ENCODE measurements around the gene ADAMTSL2. TPM values are rescaled to one million over a fixed set of nuclear protein-coding genes. Genes with fewer than 3 reads are reported as not detected.

The ADAMTSL2 gene
- total and polyA plus RNA-seq, 2 experiments from 2014 or later: 1.5 to 2.2 TPM

DNA sequence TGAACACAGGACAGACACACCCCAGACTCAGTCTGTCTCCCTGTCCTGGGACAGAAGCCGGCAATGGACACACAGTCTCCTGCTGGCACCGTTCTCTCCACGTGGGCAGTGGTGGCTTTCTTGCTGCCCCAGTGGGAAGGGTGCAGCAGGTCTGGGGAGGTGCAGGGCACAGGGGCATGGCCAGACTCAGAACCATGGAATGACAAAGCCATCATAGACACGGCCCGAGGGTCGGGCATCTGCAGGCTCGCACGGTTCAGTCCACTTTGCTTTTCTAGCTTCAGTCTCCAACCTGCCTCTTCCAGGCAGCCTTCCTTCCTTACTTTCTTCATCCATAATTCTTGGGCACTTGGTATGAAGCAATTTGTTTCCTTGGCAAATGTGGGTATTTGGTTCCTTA is 26.5 kb upstream of the ADAMTSL2 start:
- peaks cover 15% of the 10 kb centered on the region for H3K4me1 ChIP-seq (ENCODE audit: insufficient read depth)
- no peak overlapping the region for H3K4me3 ChIP-seq
- no peak overlapping the region for H3K4me2 ChIP-seq
- no peak overlapping the region for H2AFZ ChIP-seq
- no peaks in the 10 kb centered on the region for H4K20me1 ChIP-seq (ENCODE audit: insufficient read depth, poor library complexity, severe bottlenecking)
- WGBS (ENCODE audit: low lambda C conversion rate, missing lambda C conversion rate): 94% methylated on average over 8 of the region's 8 CpGs
- H3K36me3 ChIP-seq (replicated peaks; ENCODE audit: insufficient read depth, low read depth): no peaks in the 10 kb centered on the region
- H3K27me3 ChIP-seq: no peaks in the 10 kb centered on the region
- no peaks in the 10 kb centered on the region for H3K9me2 ChIP-seq (replicated peaks; ENCODE audit: insufficient read depth)
- H3K9me3 ChIP-seq (ENCODE audit: low read depth): no peaks in the 10 kb centered on the region
- TF ChIP-seq EZH2phosphoT487 (IDR thresholded peaks at IDR 0.05; ENCODE audit: low read depth, severe bottlenecking, unreplicated experiment): no peak
- TF ChIP-seq, protein P1, sequence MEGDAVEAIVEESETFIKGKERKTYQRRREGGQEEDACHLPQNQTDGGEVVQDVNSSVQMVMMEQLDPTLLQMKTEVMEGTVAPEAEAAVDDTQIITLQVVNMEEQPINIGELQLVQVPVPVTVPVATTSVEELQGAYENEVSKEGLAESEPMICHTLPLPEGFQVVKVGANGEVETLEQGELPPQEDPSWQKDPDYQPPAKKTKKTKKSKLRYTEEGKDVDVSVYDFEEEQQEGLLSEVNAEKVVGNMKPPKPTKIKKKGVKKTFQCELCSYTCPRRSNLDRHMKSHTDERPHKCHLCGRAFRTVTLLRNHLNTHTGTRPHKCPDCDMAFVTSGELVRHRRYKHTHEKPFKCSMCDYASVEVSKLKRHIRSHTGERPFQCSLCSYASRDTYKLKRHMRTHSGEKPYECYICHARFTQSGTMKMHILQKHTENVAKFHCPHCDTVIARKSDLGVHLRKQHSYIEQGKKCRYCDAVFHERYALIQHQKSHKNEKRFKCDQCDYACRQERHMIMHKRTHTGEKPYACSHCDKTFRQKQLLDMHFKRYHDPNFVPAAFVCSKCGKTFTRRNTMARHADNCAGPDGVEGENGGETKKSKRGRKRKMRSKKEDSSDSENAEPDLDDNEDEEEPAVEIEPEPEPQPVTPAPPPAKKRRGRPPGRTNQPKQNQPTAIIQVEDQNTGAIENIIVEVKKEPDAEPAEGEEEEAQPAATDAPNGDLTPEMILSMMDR (IDR thresholded peaks at IDR 0.05; ENCODE audit: poor library complexity): no peak
- no peak for TF ChIP-seq EZH2 (IDR thresholded peaks at IDR 0.05; ENCODE audit: borderline replicate concordance)
- H3K79me2 ChIP-seq: no peaks in the 10 kb centered on the region
- H3K27ac ChIP-seq: no peak overlapping the region
- no peak for DNase-seq (ENCODE audit: low spot score)

DNA sequence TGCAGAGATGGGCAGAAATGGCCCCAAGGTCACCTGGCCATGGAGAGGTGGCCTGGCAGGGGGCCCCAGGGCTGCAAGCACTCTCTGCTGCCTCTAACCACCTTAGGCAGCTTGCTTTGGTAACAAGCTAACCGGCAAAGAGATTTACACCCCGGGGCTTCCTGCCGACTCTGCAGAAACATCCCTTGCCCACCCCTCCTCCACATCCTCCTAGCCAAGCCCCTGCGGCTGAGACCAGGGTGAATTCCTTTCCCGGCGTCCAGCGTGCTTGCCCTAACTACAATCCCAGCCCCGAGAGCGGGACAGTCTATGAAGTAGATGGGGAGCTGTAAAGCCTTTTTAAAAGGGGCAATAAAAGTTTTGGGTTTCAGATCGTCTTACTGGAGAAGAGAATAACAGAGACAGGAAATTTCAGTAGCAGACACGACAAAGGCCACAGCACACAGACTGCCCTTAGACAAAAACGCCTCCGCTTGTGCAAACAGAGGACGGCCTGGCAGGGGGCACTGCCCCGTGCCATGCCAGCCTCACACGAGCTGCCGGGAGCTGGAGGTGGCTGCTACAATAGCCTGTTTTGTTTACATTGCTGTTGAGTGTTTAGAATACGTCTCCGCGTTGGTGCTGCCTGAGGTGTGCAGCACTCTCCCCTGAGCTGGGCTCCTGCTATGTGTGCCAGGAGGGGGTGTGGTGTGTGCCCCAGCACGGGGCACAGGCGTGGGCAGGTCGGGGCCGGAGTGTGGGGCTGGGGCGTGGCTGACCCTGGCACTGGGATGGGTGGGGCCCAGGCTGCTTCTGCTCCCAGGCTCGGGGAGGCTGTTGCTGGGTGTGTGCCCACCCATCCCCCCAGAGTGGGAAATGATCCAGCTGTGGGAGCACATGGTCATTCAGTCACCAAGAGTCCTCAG is 25.1 kb upstream of the ADAMTSL2 start:
- H3K27me3 ChIP-seq: no peaks in the 10 kb centered on the region
- DNase-seq (ENCODE audit: low spot score): peak; percentile 48
- peak overlapping the region; percentile 0 for H3K27ac ChIP-seq
- 11% methylated on average over 26 of the region's 26 CpGs for WGBS (ENCODE audit: low lambda C conversion rate, missing lambda C conversion rate)
- H3K4me3 ChIP-seq: no peak overlapping the region
- peaks cover 15% of the 10 kb centered on the region for H3K4me1 ChIP-seq (ENCODE audit: insufficient read depth)
- H2AFZ ChIP-seq: no peak overlapping the region
- no peaks in the 10 kb centered on the region for H3K9me3 ChIP-seq (ENCODE audit: low read depth)
- no peaks in the 10 kb centered on the region for H3K79me2 ChIP-seq
- H3K4me2 ChIP-seq: peak overlapping the region; percentile 48
- H3K36me3 ChIP-seq (replicated peaks; ENCODE audit: insufficient read depth, low read depth): no peaks in the 10 kb centered on the region
- H4K20me1 ChIP-seq (ENCODE audit: insufficient read depth, poor library complexity, severe bottlenecking): no peaks in the 10 kb centered on the region
- H3K9me2 ChIP-seq (replicated peaks; ENCODE audit: insufficient read depth): no peaks in the 10 kb centered on the region
- TF ChIP-seq, protein P1 (IDR thresholded peaks at IDR 0.05; ENCODE audit: poor library complexity): no peak
- TF ChIP-seq EZH2phosphoT487 (IDR thresholded peaks at IDR 0.05; ENCODE audit: low read depth, severe bottlenecking, unreplicated experiment): no peak
- TF ChIP-seq EZH2 (IDR thresholded peaks at IDR 0.05; ENCODE audit: borderline replicate concordance): no peak

DNA sequence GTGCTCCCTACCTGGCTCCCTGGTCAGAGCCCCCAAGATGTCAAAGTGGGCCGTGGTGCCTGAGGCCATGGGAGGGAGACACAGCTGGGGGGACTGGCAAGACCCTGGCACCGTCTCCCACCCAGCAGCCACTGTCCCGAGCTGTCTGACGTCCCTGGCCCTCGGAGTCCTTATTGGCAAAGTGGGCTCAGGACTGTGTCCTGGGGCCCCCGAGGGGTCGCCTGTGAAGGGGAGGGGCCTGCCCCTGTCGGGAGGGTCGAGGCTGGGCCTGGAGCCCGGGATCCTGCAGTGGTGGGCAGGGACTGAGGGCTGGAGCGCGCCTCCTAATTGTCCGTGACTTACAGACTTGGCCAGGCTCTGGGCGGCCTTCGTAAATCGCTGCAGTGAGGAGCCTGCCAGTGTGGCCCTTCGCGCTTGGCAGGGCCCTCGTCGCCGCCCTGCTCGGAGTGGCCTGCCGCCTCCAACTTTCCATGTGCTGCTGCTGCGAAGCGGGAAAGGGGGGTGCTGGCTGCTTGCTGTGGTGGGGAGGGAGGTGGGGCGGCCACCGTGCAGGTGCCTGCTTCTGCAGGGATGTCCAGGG is 23.5 kb upstream of the ADAMTSL2 start:
- Histone ChIP-seq H3K36me3 (replicated peaks; ENCODE audit: insufficient read depth, low read depth) (no peaks in the 10 kb centered on the region), H3K4me2 (no peak overlapping the region), H3K4me3 (no peak overlapping the region), H4K20me1 (ENCODE audit: insufficient read depth, poor library complexity, severe bottlenecking) (no peaks in the 10 kb centered on the region), H3K79me2 (no peaks in the 10 kb centered on the region), H3K27me3 (no peaks in the 10 kb centered on the region), H2AFZ (no peak overlapping the region), H3K27ac (no peak overlapping the region), H3K9me3 (ENCODE audit: low read depth) (no peaks in the 10 kb centered on the region), H3K9me2 (replicated peaks; ENCODE audit: insufficient read depth) (no peaks in the 10 kb centered on the region), H3K4me1 (ENCODE audit: insufficient read depth) (peaks cover 18% of the 10 kb centered on the region)
- DNase-seq (ENCODE audit: low spot score): no peak
- TF ChIP-seq EZH2 (IDR thresholded peaks at IDR 0.05; ENCODE audit: borderline replicate concordance) (no peak), EZH2phosphoT487 (IDR thresholded peaks at IDR 0.05; ENCODE audit: low read depth, severe bottlenecking, unreplicated experiment) (no peak)
- TF ChIP-seq, protein P1 (IDR thresholded peaks at IDR 0.05; ENCODE audit: poor library complexity): no peak
- 89% methylated on average over 27 of the region's 27 CpGs for WGBS (ENCODE audit: low lambda C conversion rate, missing lambda C conversion rate)

Measured in hepatocyte (in vitro differentiated cells).